Gastrocnemius medialis (tissue), 4 donors: ENCODE measurements around the gene KIF26B. TPM values are rescaled to one million over a fixed set of nuclear protein-coding genes. Genes with fewer than 3 reads are reported as not detected.

Source experiments
- ATAC-seq, 2 donors: fragments of 150-250 bp; one replicate each; pipeline ENCODE4 v1.9.1; 2016
- DNase-seq, 2 donors: peaks; one replicate each; pipeline ENCODE4 v3.0.0-alpha.2; 2019
- H3K27ac ChIP-seq, 4 donors: fragments of 200-600 bp; sonication (generic); 1 replicate in 1 of 4; 2 replicates in 3 of 4; pipeline ENCODE4 v1.5.1; 2016 to 2018; ENCODE audit warnings: mild to moderate bottlenecking in 2 of 4, moderate library complexity in 1 of 4
- H3K27me3 ChIP-seq, 3 donors: fragments of 200-600 bp; sonication (generic) in 2 of 3; 1 replicate in 1 of 3; 2 replicates in 2 of 3; pipeline versions ENCODE4 v1.5.1 to v1.6.0; 2016 to 2019; ENCODE audit warnings: mild to moderate bottlenecking in 1 of 3, moderate library complexity in 1 of 3
- H3K36me3 ChIP-seq, 2 donors: fragments of 200-600 bp; sonication (generic) in 1 of 2; one replicate each; pipeline ENCODE4 v1.5.1; 2017 to 2018
- H3K4me1 ChIP-seq, 2 donors: fragments of 200-600 bp; sonication (generic) in 1 of 2; one replicate each; pipeline ENCODE4 v1.5.1; 2016 to 2017; ENCODE audit warnings: mild to moderate bottlenecking in 2 of 2
- H3K4me3 ChIP-seq, 4 donors: fragments of 200-600 bp; sonication (generic) in 3 of 4; 1 replicate in 1 of 4; 2 replicates in 3 of 4; pipeline ENCODE4 v1.5.1; 2016 to 2019; ENCODE audit warnings: mild to moderate bottlenecking in 2 of 4
- H3K9me3 ChIP-seq, 3 donors: fragments of 200-600 bp; sonication (generic) in 2 of 3; 1 replicate in 1 of 3; 2 replicates in 2 of 3; pipeline ENCODE4 v1.5.1; 2016 to 2019
- CTCF ChIP-seq, 5 experiments: fragments of 450-650 bp in 3 of 5; fragments of 200-600 bp in 2 of 5; sonication (generic) in 2 of 5; IDR thresholded peaks in 4 of 5; conservative IDR thresholded peaks in 1 of 5; 1 replicate in 4 of 5; 2 replicates in 1 of 5; pipeline ENCODE4 v1.5.1; 2016 to 2019; ENCODE audit warnings: antibody characterized with exemption in 5 of 5, mild to moderate bottlenecking in 3 of 5, moderate library complexity in 3 of 5
- POLR2A ChIP-seq, 2 donors: fragments of 450-650 bp; IDR thresholded peaks; one replicate each; pipeline ENCODE4 v1.6.1; 2017; ENCODE audit warnings: antibody characterized with exemption in 2 of 2, mild to moderate bottlenecking in 2 of 2, moderate library complexity in 2 of 2
- in situ Hi-C, 4 donors: fragments of 200-750 bp; cut with MboI; loops; one replicate each; pipeline versions ENCODE4 v1.15.0 to v1.8.0; 2017; ENCODE audit warnings: low sequenced_read_pairs in 4 of 4
- intact Hi-C: fragments of 100-400 bp; cut with DNase I; formaldehyde crosslinking; loops from one replicate; pipeline ENCODE4 v1.15.1; 2023; ENCODE audit warnings: low total_unique reads
- total RNA-seq, 4 donors: library from RNA; depleted of rRNA; stranded (reverse); fragments of >200 nt; gene quantifications; one replicate each; pipeline versions ENCODE4 v1.1.0 to v1.2.3, GENCODE V29; 2016

Gene KIF26B
- total RNA-seq, 4 donors from 2014 or later: 0.02 to 0.20 (median 0.10) TPM; not detected in 1

- Histone ChIP-seq H3K4me3 (no peak overlapping the region), H3K27me3 (peaks cover 0 to 5% (median 0%) of the 10 kb centered on the region in 3 donors), H3K4me1 (no peaks in the 10 kb centered on the region), H3K36me3 (no peaks in the 10 kb centered on the region), H3K9me3 (no peaks in the 10 kb centered on the region), H3K27ac (no peak overlapping the region)
- intact Hi-C loops: no loop called here
- in situ Hi-C loops: no loop called here
- DNase-seq (no peak), ATAC-seq (no peak)
- no peak for TF ChIP-seq POLR2A (IDR thresholded peaks at IDR 0.05)
- TF ChIP-seq CTCF (IDR thresholded peaks at IDR 0.05 in 4 of 5, conservative IDR thresholded peaks at IDR 0.05 in 1 of 5): no peak
Measured at GRCh38 chr1:245434280-245434679, 279.5 kb downstream of the KIF26B start.

- Histone ChIP-seq H3K27me3 (peaks cover 0 to 5% (median 0%) of the 10 kb centered on the region in 3 donors), H3K9me3 (no peaks in the 10 kb centered on the region), H3K4me3 (no peak overlapping the region), H3K36me3 (no peaks in the 10 kb centered on the region), H3K27ac (no peak overlapping the region), H3K4me1 (no peaks in the 10 kb centered on the region)
- in situ Hi-C loops: no loop called here
- intact Hi-C loops: no loop called here
- no peak for DNase-seq
- TF ChIP-seq POLR2A (IDR thresholded peaks at IDR 0.05): no peak
- no peak for TF ChIP-seq CTCF (IDR thresholded peaks at IDR 0.05 in 4 of 5, conservative IDR thresholded peaks at IDR 0.05 in 1 of 5)
- no peak for ATAC-seq
Measured at GRCh38 chr1:245436407-245436806, 281.6 kb downstream of the KIF26B start.

GRCh38 chr1:245437369-245438062 is 282.7 kb downstream of the KIF26B start:
- in situ Hi-C loops: no loop called here
- Histone ChIP-seq H3K36me3 (no peaks in the 10 kb centered on the region), H3K27me3 (peaks cover 0 to 5% (median 0%) of the 10 kb centered on the region in 3 donors), H3K4me3 (no peak overlapping the region), H3K27ac (no peak overlapping the region), H3K4me1 (no peaks in the 10 kb centered on the region), H3K9me3 (no peaks in the 10 kb centered on the region)
- TF ChIP-seq CTCF (IDR thresholded peaks at IDR 0.05 in 4 of 5, conservative IDR thresholded peaks at IDR 0.05 in 1 of 5): no peak
- TF ChIP-seq POLR2A (IDR thresholded peaks at IDR 0.05): no peak
- intact Hi-C loops: no loop called here
- ATAC-seq (no peak), DNase-seq (no peak)

GRCh38 chr1:245440922-245441321 is 286.1 kb downstream of the KIF26B start:
- no peak overlapping the region for H3K27ac ChIP-seq
- peaks cover 0 to 5% (median 0%) of the 10 kb centered on the region in 3 donors for H3K27me3 ChIP-seq
- H3K4me1 ChIP-seq: no peaks in the 10 kb centered on the region
- no peaks in the 10 kb centered on the region for H3K9me3 ChIP-seq
- no peak for DNase-seq
- H3K4me3 ChIP-seq: no peak overlapping the region
- no peak for ATAC-seq
- intact Hi-C loops (no loop called here), in situ Hi-C loops (no loop called here)
- TF ChIP-seq POLR2A (IDR thresholded peaks at IDR 0.05): no peak
- TF ChIP-seq CTCF (IDR thresholded peaks at IDR 0.05 in 4 of 5, conservative IDR thresholded peaks at IDR 0.05 in 1 of 5): no peak
- no peaks in the 10 kb centered on the region for H3K36me3 ChIP-seq

- H3K4me1 ChIP-seq: no peaks in the 10 kb centered on the region
- no peak overlapping the region for H3K4me3 ChIP-seq
- in situ Hi-C loops: no loop called here
- DNase-seq: no peak
- ATAC-seq: no peak
- H3K9me3 ChIP-seq: no peaks in the 10 kb centered on the region
- no peak for TF ChIP-seq POLR2A (IDR thresholded peaks at IDR 0.05)
- no peak for TF ChIP-seq CTCF (IDR thresholded peaks at IDR 0.05 in 4 of 5, conservative IDR thresholded peaks at IDR 0.05 in 1 of 5)
- no peak overlapping the region for H3K27ac ChIP-seq
- intact Hi-C loops: no loop called here
- peaks cover 0 to 5% (median 0%) of the 10 kb centered on the region in 3 donors for H3K27me3 ChIP-seq
- no peaks in the 10 kb centered on the region for H3K36me3 ChIP-seq
Measured at GRCh38 chr1:245441689-245442088, 286.9 kb downstream of the KIF26B start.
